ENCODE data around the gene UGT3A2. TPM values are rescaled to one million over a fixed set of nuclear protein-coding genes. Genes with fewer than 3 reads are reported as not detected.
A peak's percentile ranks its signal among the peaks of the same experiment; 100 is the strongest.
"Not testable (repeated sequence)": the region's sequence is repeated elsewhere in the genome, so short reads cannot be mapped to it uniquely, and the experiment has no call there.

UGT3A2 gene
- total and polyA plus RNA-seq, 12 donors = 0.08 to 1.7 (median 0.20) TPM; not detected in 4

DNA sequence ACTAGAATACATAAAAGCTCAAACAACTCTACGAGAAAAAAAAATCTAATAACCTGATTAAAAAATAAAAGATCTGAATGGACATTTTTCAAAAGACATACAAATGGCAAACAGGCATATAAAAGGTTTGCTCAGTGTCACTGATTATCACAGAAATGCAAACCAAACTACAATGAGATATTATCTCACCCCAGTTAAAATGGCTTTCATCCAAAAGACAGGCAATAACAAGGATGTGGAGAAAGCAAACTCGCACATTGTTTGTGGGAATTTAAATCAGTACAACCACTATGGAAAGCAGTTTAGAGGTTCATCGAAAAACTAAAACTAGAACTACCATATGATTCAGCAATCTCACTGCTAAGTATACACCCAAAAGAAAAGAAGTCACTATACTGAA, 20.8 kb downstream of the UGT3A2 start:
- 77 to 84% (median 79%) methylated on average over 3 of the region's 3 CpGs for WGBS, 4 donors
- TF ChIP-seq, protein P1, sequence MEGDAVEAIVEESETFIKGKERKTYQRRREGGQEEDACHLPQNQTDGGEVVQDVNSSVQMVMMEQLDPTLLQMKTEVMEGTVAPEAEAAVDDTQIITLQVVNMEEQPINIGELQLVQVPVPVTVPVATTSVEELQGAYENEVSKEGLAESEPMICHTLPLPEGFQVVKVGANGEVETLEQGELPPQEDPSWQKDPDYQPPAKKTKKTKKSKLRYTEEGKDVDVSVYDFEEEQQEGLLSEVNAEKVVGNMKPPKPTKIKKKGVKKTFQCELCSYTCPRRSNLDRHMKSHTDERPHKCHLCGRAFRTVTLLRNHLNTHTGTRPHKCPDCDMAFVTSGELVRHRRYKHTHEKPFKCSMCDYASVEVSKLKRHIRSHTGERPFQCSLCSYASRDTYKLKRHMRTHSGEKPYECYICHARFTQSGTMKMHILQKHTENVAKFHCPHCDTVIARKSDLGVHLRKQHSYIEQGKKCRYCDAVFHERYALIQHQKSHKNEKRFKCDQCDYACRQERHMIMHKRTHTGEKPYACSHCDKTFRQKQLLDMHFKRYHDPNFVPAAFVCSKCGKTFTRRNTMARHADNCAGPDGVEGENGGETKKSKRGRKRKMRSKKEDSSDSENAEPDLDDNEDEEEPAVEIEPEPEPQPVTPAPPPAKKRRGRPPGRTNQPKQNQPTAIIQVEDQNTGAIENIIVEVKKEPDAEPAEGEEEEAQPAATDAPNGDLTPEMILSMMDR (IDR thresholded peaks at IDR 0.05) = no peak
- TF ChIP-seq POLR2A (IDR thresholded peaks at IDR 0.05) = no peak
- Histone ChIP-seq H3K27me3 (no peaks in the 10 kb centered on the region), H3K4me3 (no peak overlapping the region), H3K4me1 (replicated peaks in 1 of 2) (no peaks in the 10 kb centered on the region), H3K27ac (no peak overlapping the region), H3K36me3 (replicated peaks in 1 of 2) (no peaks in the 10 kb centered on the region), H3K9me3 (replicated peaks in 1 of 3) (no peaks in the 10 kb centered on the region)
- no peak for DNase-seq
- intact Hi-C loops (cut with DNase I) = no loop called here

GRCh38 chr5:36041537-36041845, 25.2 kb downstream of the UGT3A2 start:
- intact Hi-C loops (cut with DNase I) = no loop called here
- no peak overlapping the region for H3K27ac ChIP-seq
- no peaks in the 10 kb centered on the region for H3K4me1 ChIP-seq (replicated peaks in 1 of 2)
- H3K4me3 ChIP-seq = no peak overlapping the region
- H3K36me3 ChIP-seq (replicated peaks in 1 of 2) = no peaks in the 10 kb centered on the region
- DNase-seq = no peak
- H3K27me3 ChIP-seq = peaks cover 6% of the 10 kb centered on the region
- H3K9me3 ChIP-seq (replicated peaks in 1 of 3) = no peaks in the 10 kb centered on the region
- TF ChIP-seq, protein P1 (IDR thresholded peaks at IDR 0.05) = no peak
- TF ChIP-seq POLR2A (IDR thresholded peaks at IDR 0.05) = no peak

GRCh38 chr5:36040651-36041536, 25.8 kb downstream of the UGT3A2 start:
- Histone ChIP-seq H3K4me1 (replicated peaks in 1 of 2) (no peaks in the 10 kb centered on the region), H3K27ac (no peak overlapping the region), H3K27me3 (peaks cover 6% of the 10 kb centered on the region), H3K9me3 (replicated peaks in 1 of 3) (no peaks in the 10 kb centered on the region), H3K4me3 (no peak overlapping the region), H3K36me3 (replicated peaks in 1 of 2) (no peaks in the 10 kb centered on the region)
- DNase-seq = no peak
- no peak for TF ChIP-seq POLR2A (IDR thresholded peaks at IDR 0.05)
- TF ChIP-seq, protein P1 (IDR thresholded peaks at IDR 0.05) = no peak
- WGBS, 4 donors = 64 to 90% (median 84%) methylated on average over 2 to 3 of the region's 3 CpGs
- intact Hi-C loops (cut with DNase I) = no loop called here

GRCh38 chr5:36035696-36036095, 31.0 kb downstream of the UGT3A2 start:
- no peak overlapping the region for H3K4me3 ChIP-seq
- H3K27ac ChIP-seq = no peak overlapping the region
- DNase-seq = no peak
- H3K27me3 ChIP-seq = peaks cover 6% of the 10 kb centered on the region
- intact Hi-C loops (cut with DNase I) = no loop called here
- no peaks in the 10 kb centered on the region for H3K36me3 ChIP-seq (replicated peaks in 1 of 2)
- 86 to 93% (median 92%) methylated on average over 4 to 13 of the region's 13 CpGs for WGBS, 4 donors
- TF ChIP-seq POLR2A (IDR thresholded peaks at IDR 0.05) = no peak
- TF ChIP-seq, protein P1 (IDR thresholded peaks at IDR 0.05) = no peak
- no peaks in the 10 kb centered on the region for H3K4me1 ChIP-seq (replicated peaks in 1 of 2)
- no peaks in the 10 kb centered on the region for H3K9me3 ChIP-seq (replicated peaks in 1 of 3)

DNA sequence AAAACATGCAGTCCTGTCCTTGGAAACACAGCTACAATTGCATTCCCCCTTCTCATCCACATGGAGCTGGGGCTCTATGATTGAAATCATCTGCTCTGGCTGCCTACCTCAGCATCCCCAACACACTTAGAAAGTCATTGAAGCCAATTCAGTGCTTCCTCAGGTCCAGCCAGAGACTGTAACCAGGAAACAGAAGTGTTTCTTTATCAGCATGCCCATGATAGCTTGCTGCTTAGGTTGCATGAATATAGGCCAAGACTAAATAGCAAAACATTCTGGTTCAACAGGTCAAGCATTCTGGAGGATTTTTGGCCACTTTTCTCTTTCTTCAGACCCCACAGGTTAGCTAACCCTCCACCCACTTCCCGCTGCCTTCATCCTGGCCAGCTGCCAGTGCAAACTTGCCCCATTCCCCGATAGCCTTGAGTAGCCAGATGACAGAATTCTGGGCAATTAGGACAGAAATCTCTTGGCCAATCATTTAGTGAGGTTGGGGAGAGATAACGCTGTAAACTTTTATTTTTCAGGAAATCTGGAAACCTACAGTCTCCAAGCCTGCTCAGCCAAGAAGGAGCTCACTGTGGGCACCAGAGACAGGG, 32.0 kb downstream of the UGT3A2 start:
- peak in 2 of 7 donors; percentile 22 to 23 for DNase-seq
- WGBS, 4 donors = 21 to 28% (median 25%) methylated on average over 3 of the region's 3 CpGs

More for the DNA sequence above, 32.0 kb downstream of the UGT3A2 start:
- H3K4me1 ChIP-seq (replicated peaks in 1 of 2); H3K27ac ChIP-seq; H3K27me3 ChIP-seq; H3K4me3 ChIP-seq; H3K9me3 ChIP-seq (replicated peaks in 1 of 3); H3K36me3 ChIP-seq (replicated peaks in 1 of 2); intact Hi-C loops (cut with DNase I): not testable (repeated sequence)
